Activated CD4-positive, alpha-beta T cell treated with anti-CD3 and anti-CD28 coated beads for 48 hours (primary cell): ENCODE results near the gene MCMBP.

ENCODE experiments used
- DNase-seq: peaks from one replicate; pipeline ENCODE4 v3.0.0-alpha.2; 2020

MCMBP gene

DNA sequence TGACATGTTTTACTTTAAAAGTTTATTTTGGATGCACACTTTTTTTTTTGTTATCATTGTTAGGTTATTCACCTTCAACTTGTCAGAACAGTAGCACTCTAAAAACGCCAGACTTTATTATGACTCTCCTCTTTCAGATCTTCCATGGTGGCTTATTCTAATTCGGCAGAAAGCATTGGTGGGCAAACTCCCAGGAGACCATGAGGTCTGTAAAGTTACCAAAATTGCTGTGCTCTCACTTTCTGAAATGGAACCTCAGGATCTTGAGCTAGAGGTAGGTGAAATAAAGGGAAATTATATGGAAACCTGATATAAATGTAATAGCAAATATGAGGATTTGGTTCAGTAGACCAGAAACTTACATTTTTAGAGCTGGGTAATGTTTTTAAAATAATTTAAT, 91.1 kb downstream of the MCMBP start:
- no peak for DNase-seq

- no peak for DNase-seq
Observed at GRCh38 chr10:119780879-119781480, 91.7 kb downstream of the MCMBP start.
